ENCODE measurements around the gene STK4.

- TF ChIP-seq CTCF (IDR thresholded peaks at IDR 0.05; ENCODE audit: poor library complexity, severe bottlenecking) (no peak), EZH2 (IDR thresholded peaks at IDR 0.05; ENCODE audit: borderline replicate concordance, insufficient read depth, low read length, poor library complexity, severe bottlenecking) (no peak), POLR2AphosphoS5 (IDR thresholded peaks at IDR 0.05) (no peak), EP300 (conservative IDR thresholded peaks at IDR 0.05; ENCODE audit: poor library complexity, severe bottlenecking) (no peak)
Observed at GRCh38 chr20:45049904-45050471, 83.7 kb downstream of the STK4 start.
